Peyer's patch (tissue), 4 donors: ENCODE results near the gene EIF3C. TPM values are rescaled to one million over a fixed set of nuclear protein-coding genes. Genes with fewer than 3 reads are reported as not detected.
"Not testable (repeated sequence)": the region's sequence is repeated elsewhere in the genome, so short reads cannot be mapped to it uniquely, and the experiment has no call there.

Experiments used
- DNase-seq, 3 donors: peaks; one replicate each; pipeline ENCODE4 v3.0.0-alpha.2; 2017 to 2019
- H3K27ac ChIP-seq, 4 donors: fragments of 200-600 bp; sonication (generic); one replicate each; pipeline ENCODE4 v1.5.1; 2016 to 2019
- H3K27me3 ChIP-seq, 2 donors: fragments of 200-600 bp; sonication (generic); one replicate each; pipeline ENCODE4 v1.5.1; 2019
- H3K36me3 ChIP-seq, 3 donors: fragments of 200-600 bp; sonication (generic); one replicate each; pipeline ENCODE4 v1.5.1; 2016 to 2019
- H3K4me1 ChIP-seq, 4 donors: fragments of 200-600 bp; sonication (generic); one replicate each; pipeline ENCODE4 v1.5.1; 2016 to 2019
- H3K4me3 ChIP-seq, 4 donors: fragments of 200-600 bp; sonication (generic); 1 replicate in 3 of 4; 2 replicates in 1 of 4; pipeline ENCODE4 v1.5.1; 2016 to 2019; ENCODE audit warnings: mild to moderate bottlenecking in 1 of 4
- H3K9me3 ChIP-seq, 4 donors: fragments of 200-600 bp; sonication (generic); one replicate each; pipeline ENCODE4 v1.5.1; 2016 to 2019; ENCODE audit warnings: mild to moderate bottlenecking in 1 of 4
- small RNA-seq, 2 donors: library from RNA; depleted of rRNA; stranded (forward); fragments of <200 nt; gene quantifications; one replicate each; pipeline ENCODE3, GENCODE V24; 2016
- total RNA-seq, 4 donors: library from RNA; depleted of rRNA; stranded (reverse); fragments of >200 nt; gene quantifications; one replicate each; pipeline ENCODE4 v1.1.0, GENCODE V29; 2016

EIF3C gene
- total RNA-seq, 4 donors from 2014 or later: 157 to 700 (median 233) TPM

- DNase-seq, H3K4me3 ChIP-seq, H3K27me3 ChIP-seq, H3K27ac ChIP-seq, H3K4me1 ChIP-seq, H3K36me3 ChIP-seq, H3K9me3 ChIP-seq: not testable (repeated sequence)
Observed at GRCh38 chr16:28731253-28731652, 20.0 kb downstream of the EIF3C start.

- H3K27me3 ChIP-seq, DNase-seq, H3K27ac ChIP-seq, H3K36me3 ChIP-seq, H3K4me3 ChIP-seq, H3K4me1 ChIP-seq, H3K9me3 ChIP-seq: not testable (repeated sequence)
Observed at GRCh38 chr16:28732455-28733124, 21.3 kb downstream of the EIF3C start.

DNA sequence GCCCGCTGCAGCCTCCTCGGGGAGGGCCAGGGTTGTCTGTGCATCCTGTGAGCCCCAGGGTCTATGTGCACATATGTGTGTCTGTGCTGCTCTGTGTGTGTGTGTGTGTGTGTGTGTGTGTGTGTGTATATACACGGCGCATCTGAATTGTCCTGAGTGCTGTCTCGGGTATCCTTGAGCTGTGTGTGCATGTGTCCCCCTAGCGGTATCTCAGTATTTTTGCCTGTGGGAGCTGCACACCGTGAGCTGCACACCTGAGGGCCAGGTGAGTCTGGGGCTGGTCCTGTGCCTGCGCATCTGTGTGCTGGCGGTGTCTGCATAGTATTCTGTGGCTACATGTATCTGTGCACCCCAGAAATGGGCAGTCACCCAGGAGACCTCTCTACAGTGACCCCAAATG is 28.5 kb downstream of the EIF3C start:
- not testable (repeated sequence) for H3K36me3 ChIP-seq, H3K4me1 ChIP-seq, H3K9me3 ChIP-seq, H3K4me3 ChIP-seq, H3K27me3 ChIP-seq, H3K27ac ChIP-seq
- DNase-seq: peak in 1 of 3 donors; percentile 10

DNA sequence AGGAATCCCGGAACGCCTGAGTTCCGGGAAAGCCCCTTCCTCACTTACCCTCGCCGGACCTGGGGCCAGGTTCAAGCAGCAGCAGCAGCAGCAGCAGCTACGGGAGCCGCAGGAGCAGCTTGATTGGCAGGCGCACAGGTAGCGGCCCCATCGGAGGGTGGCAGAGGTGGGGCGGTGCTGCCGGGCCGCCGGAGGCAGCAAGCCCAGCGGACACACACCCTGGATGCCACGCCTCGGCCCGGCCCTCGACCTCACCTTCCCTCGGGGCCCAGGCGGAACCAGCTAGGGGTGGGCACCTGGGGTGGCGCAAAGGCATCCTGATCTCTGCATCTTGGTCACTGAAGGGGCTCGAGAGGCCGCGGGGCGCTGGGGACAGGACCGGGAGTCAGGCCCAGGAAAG is 29.4 kb downstream of the EIF3C start:
- DNase-seq, H3K4me3 ChIP-seq, H3K27ac ChIP-seq, H3K36me3 ChIP-seq, H3K27me3 ChIP-seq, H3K4me1 ChIP-seq, H3K9me3 ChIP-seq: not testable (repeated sequence)

DNA sequence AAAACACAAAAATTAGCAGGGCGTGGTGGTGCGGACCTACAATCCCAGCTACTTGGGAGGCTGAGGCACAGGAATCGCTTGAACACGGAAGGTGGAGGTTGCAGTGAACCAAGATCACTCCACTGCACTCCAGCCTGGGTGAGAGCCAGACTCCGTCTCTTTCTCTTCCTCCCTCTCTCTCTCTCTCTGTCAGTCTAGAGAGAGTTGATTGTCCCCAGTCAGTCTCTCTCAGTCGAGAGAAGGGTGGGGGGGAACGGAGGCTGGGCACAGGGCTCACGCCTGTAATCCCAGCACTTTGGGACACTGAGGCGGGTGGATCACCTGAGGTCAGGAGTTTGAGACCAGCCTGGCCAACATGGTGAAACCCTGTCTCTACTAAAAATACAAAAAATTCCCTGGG is 30.0 kb downstream of the EIF3C start:
- H3K9me3 ChIP-seq, H3K4me1 ChIP-seq: not testable (repeated sequence)
- peak in 1 of 3 donors; percentile 11 for DNase-seq

DNA sequence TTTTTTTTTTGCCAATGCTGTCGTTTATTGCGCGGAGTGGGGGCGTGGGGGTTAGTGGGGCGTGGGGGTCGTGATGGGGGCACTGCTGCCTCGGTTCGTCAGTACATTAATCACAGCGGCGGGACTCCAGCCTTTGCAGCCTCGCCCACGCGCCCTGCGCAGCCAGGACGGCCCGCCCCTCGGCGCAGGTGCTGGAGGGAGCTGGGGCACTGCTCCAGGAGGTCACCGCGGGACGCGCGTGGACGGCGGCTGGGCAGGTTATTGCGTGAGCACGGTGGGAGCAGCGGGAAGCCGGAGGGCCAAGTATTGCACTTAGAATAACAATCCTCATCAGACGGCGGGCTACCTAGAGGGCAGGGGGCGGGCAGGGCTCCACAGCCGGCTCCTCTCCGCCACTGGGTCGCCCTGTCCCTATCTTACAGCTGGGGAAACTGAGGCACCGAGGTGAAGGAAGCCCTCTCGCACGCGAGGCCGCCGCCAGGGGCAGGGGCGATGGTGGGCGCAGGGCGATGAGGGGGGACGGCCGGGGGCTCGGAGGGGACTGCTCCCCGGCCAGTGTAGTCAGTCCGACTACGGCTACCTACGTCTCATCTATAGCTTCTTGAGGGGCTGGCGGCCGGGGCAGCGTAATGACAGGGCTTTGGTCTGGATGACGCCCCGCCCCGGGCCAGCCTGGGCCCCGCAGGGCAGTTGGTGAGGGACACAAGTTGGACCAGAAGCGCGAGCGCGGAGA is 35.5 kb downstream of the EIF3C start:
- H3K4me1 ChIP-seq, H3K27me3 ChIP-seq, H3K9me3 ChIP-seq, H3K4me3 ChIP-seq, H3K36me3 ChIP-seq, H3K27ac ChIP-seq: not testable (repeated sequence)
- DNase-seq: peak in 2 of 3 donors; percentile 8 to 34

More for the DNA sequence above, 30.0 kb downstream of the EIF3C start:
- H3K4me3 ChIP-seq, H3K27ac ChIP-seq, H3K27me3 ChIP-seq, H3K36me3 ChIP-seq: not testable (repeated sequence)

DNA sequence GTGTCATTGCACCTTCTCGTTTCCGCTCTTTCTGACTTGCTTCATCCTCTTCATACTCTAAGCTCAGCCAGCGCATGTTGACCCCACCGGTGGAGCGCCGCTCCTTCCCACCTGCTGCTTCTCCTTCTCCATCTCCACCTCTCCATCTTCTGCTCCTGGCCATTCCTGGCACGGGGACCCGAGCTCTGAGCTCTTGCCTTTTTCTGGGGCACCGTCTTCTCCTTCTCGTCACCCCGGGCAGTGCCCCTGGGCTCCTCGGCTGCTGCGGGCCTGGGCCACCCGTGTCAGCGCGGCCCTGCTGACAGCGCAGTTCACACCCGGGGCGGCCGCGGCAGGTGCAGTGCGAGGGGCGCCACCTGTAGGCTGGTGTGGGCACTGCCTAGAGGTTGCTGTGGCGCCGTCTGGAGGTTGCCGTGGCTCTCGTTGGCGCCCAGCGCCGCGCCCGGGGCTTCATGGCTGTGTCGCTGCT is 38.8 kb downstream of the EIF3C start:
- H3K27ac ChIP-seq: peak overlapping the region in 1 of 4 donors; percentile 71
- H3K27me3 ChIP-seq: not testable (repeated sequence)
- DNase-seq: peak in 2 of 3 donors; percentile 41 to 65

DNA sequence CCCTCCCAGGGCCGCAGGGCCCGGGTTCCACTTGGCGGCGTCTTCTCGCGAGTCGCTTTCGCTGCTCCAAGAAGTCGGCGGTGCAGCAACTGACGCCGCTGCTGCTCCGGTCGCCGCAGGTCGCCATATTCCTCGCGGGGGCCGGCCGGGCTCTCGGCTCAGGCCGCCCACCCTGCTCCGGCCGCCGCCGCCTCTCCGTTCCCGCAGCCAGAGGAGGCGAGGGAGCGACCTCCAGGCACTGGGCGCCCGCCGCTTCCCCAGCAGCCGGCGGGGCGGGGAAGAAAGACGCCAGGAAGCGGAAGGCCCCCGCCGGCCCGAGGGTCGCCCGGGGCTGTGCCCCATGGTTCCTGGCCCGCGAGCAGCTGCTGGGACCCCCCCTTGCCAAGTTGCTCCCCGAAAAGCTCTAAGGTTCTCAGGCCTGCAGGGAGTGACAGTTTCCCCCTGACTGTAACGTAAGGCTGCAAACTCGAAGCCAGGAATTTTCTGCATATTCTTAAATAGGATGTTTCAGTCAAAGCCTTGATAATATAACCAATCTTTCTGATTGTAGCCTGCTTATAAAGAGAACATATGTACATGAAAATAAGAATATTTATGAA is 39.3 kb downstream of the EIF3C start:
- H3K27me3 ChIP-seq, H3K4me3 ChIP-seq, H3K27ac ChIP-seq, H3K9me3 ChIP-seq, DNase-seq, H3K36me3 ChIP-seq, H3K4me1 ChIP-seq: not testable (repeated sequence)

More for the DNA sequence above, 38.8 kb downstream of the EIF3C start:
- H3K4me3 ChIP-seq: peak overlapping the region in 1 of 4 donors; percentile 39
- not testable (repeated sequence) for H3K9me3 ChIP-seq, H3K4me1 ChIP-seq, H3K36me3 ChIP-seq

DNA sequence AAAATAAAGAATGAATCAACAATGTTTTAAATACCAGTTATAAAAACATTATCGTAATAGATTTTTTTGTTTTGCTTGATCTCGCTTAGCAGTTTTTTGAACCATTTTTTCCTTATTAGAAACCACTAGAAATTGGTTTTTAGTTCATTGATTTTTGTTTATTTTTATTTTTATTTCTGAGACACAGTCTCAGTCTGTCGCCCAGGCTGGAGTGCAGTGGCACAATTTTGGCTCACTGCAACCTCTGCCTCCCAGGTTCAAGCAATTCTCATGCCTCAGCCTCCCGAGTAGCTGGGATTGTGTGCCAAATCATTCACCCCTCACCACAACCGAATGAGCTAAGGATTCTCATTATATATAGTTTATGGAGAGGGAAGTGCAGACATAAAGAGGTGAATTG is 40.2 kb downstream of the EIF3C start, which contains the start of gene NPIPB9:
TSS of gene NPIPB9 (plus strand) at position 301 of the 400 bp plus-strand sequence.
- DNase-seq, H3K9me3 ChIP-seq, H3K4me1 ChIP-seq, H3K4me3 ChIP-seq, H3K27me3 ChIP-seq, H3K36me3 ChIP-seq: not testable (repeated sequence)
- peak within 1 kb of the TSS in 1 of 4 donors; percentile 49 for H3K27ac ChIP-seq

DNA sequence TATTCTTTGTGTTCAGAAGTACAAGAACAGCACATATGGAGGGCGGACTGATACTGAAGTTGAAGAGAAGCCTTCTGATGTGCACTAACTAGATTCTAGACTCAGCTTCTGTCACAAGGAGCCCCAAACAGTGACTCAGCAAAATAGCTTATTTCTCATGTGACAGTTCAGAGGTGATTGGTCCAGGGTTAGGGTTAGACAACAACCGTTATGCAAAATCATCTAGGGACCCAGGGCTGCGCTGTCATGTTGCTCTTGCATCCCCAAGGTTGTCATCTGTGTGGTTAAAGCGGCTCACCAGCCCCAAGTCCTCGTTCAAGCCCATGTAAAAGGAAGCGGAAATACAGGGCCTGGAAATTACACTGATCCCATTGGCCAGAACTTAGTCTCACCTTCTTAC is 70.4 kb downstream of the EIF3C start:
- H3K4me3 ChIP-seq, H3K36me3 ChIP-seq, H3K27me3 ChIP-seq, H3K9me3 ChIP-seq, H3K4me1 ChIP-seq, DNase-seq, H3K27ac ChIP-seq: not testable (repeated sequence)

- H3K27ac ChIP-seq, H3K4me1 ChIP-seq, H3K4me3 ChIP-seq, H3K9me3 ChIP-seq, H3K36me3 ChIP-seq, H3K27me3 ChIP-seq, DNase-seq: not testable (repeated sequence)
Observed at GRCh38 chr16:28782357-28782756, 71.1 kb downstream of the EIF3C start.

Small RNAs within 50 kb of the gene (small RNA-seq; reads per million reads assigned to genes)
- gene MIR6862-2: 0 reads per million in 2 donors

Other genes starting within 250 kb of the EIF3C start
- not detected for gene NPIPB7, start 239.1 kb upstream of the EIF3C start, total RNA-seq
- 10 to 100 TPM; 47.0 to 83.6 (median 73.3) TPM for gene CLN3, start 219.4 kb upstream of the EIF3C start, total RNA-seq
- gene APOBR, start 216.8 kb upstream of the EIF3C start, total RNA-seq: 10 to 100 TPM; 11.9 to 25.2 (median 14.6) TPM
- gene IL27, start 204.6 kb upstream of the EIF3C start, total RNA-seq: not detected
- 10 to 100 TPM in 1 of 4 donors, 1 to 10 TPM in 3; 1.6 to 11.9 (median 6.3) TPM for gene NUPR1, start 172.5 kb upstream of the EIF3C start, total RNA-seq
- gene SGF29, start 157.5 kb upstream of the EIF3C start, total RNA-seq: 100 to 1,000 TPM in 1 of 4 donors, 10 to 100 TPM in 3; 27.3 to 117 (median 45.6) TPM
- gene SULT1A2, start 114.4 kb upstream of the EIF3C start, total RNA-seq: 100 to 1,000 TPM in 3 of 4 donors, 10 to 100 TPM in 1; 26.4 to 241 (median 178) TPM
- 100 to 1,000 TPM; 120 to 959 (median 337) TPM for gene SULT1A1, start 101.4 kb upstream of the EIF3C start, total RNA-seq
- 1 to 10 TPM in 2 of 4 donors, under 1 TPM in 1, not detected in 1; 0.85 to 2.1 (median 1.3) TPM for gene NPIPB8, start 73.4 kb upstream of the EIF3C start, total RNA-seq
- gene NPIPB9, start 40.3 kb downstream of the EIF3C start, total RNA-seq: 10 to 100 TPM in 1 of 4 donors, 1 to 10 TPM in 1, not detected in 2; 3.9 to 22.2 TPM
- gene ATXN2L, start 111.5 kb downstream of the EIF3C start, total RNA-seq: 100 to 1,000 TPM in 3 of 4 donors, 10 to 100 TPM in 1; 93.9 to 208 (median 160) TPM
- gene TUFM, start 134.9 kb downstream of the EIF3C start, total RNA-seq: 100 to 1,000 TPM; 125 to 157 (median 131) TPM
- gene SH2B1, start 152.4 kb downstream of the EIF3C start, total RNA-seq: 10 to 100 TPM; 34.7 to 94.9 (median 78.8) TPM
- gene ATP2A1, start 167.0 kb downstream of the EIF3C start, total RNA-seq: 100 to 1,000 TPM in 1 of 4 donors, 1 to 10 TPM in 1, under 1 TPM in 1, not detected in 1; 0.35 to 142 (median 2.0) TPM
- gene RABEP2, start 213.8 kb downstream of the EIF3C start, total RNA-seq: 100 to 1,000 TPM in 3 of 4 donors, 10 to 100 TPM in 1; 70.6 to 394 (median 120) TPM
- 10 to 100 TPM in 1 of 4 donors, 1 to 10 TPM in 1, not detected in 2; 6.3 to 85.8 TPM for gene CD19, start 220.5 kb downstream of the EIF3C start, total RNA-seq
- 10 to 100 TPM; 53.8 to 86.5 (median 79.6) TPM for gene NFATC2IP, start 239.5 kb downstream of the EIF3C start, total RNA-seq